Suprapubic skin (tissue), 4 donors: ENCODE measurements around the gene SEMA4C.

Source experiments
- CTCF ChIP-seq, 2 donors: fragments of 200-600 bp in 1 of 2; fragments of 450-650 bp in 1 of 2; sonication (generic) in 1 of 2; IDR thresholded peaks; one replicate each; pipeline ENCODE4 v1.5.1; 2016 to 2019; ENCODE audit warnings: antibody characterized with exemption in 2 of 2, mild to moderate bottlenecking in 1 of 2, moderate library complexity in 1 of 2
- POLR2A ChIP-seq, 2 donors: fragments of 450-650 bp; IDR thresholded peaks; one replicate each; pipeline ENCODE4 v1.6.1; 2017; ENCODE audit warnings: antibody characterized with exemption in 2 of 2, mild to moderate bottlenecking in 2 of 2, moderate library complexity in 2 of 2
- POLR2AphosphoS5 ChIP-seq, 3 donors: sonication (generic); formaldehyde crosslinking; IDR thresholded peaks; one replicate each; pipeline ENCODE4 v1.6.1; 2017; ENCODE audit warnings: antibody characterized with exemption in 3 of 3

- TF ChIP-seq POLR2A (IDR thresholded peaks at IDR 0.05) (peak in 1 of 2 donors; percentile 3), CTCF (IDR thresholded peaks at IDR 0.05) (peak; percentile 34 to 87), POLR2AphosphoS5 (IDR thresholded peaks at IDR 0.05) (peak in 1 of 3 donors; percentile 44)
These were observed 53.6 kb downstream of the SEMA4C start, which contains the start of gene CNNM3 for GRCh38 chr2:96816127-96816835.
